PC-9 (cell line): ENCODE measurements around the gene RAF1. TPM values are rescaled to one million over a fixed set of nuclear protein-coding genes. Genes with fewer than 3 reads are reported as not detected.
A peak's percentile ranks its signal among the peaks of the same experiment; 100 is the strongest.

Experiments used
- BruUV-seq: library from RNA; stranded (reverse); fragments of 400-500 nt; replicated peaks from 2 replicates; lab custom pipeline; 2021; lab: Mats Ljungman, UMichigan
- CTCF ChIA-PET: fragments of 300-600 bp; sonication (Branson Sonifier 250); formaldehyde crosslinking; loops from one replicate; lab custom pipeline; 2022; ENCODE audit warnings: antibody characterized with exemption; lab: Charles Lee
- POLR2A ChIA-PET: fragments of 300-600 bp; sonication (Branson Sonifier 250); formaldehyde crosslinking; loops from one replicate; lab custom pipeline; 2022; ENCODE audit warnings: antibody characterized with exemption; ENCODE audit not compliant: unreplicated experiment; lab: Charles Lee
- DNase-seq, 2 experiments: peaks; one replicate each; pipeline versions ENCODE4 v3.0.0 to v3.0.0-alpha.2; 2015 to 2022; ENCODE audit warnings: mixed read lengths in 1 of 2
- H2AFZ ChIP-seq: fragments of 200-600 bp; sonication (generic); 2 replicates; pipeline ENCODE4 v1.8.1; 2017; ENCODE audit warnings: antibody characterized with exemption
- H3F3A ChIP-seq: fragments of 200-600 bp; sonication (generic); 2 replicates; pipeline ENCODE4 v1.8.1; 2017; ENCODE audit warnings: antibody characterized with exemption, mild to moderate bottlenecking, low read depth; ENCODE audit not compliant: insufficient read depth
- H3K27ac ChIP-seq: fragments of 200-600 bp; sonication (generic); 2 replicates; pipeline ENCODE4 v1.6.1; 2016; ENCODE audit warnings: mixed run types
- H3K27me3 ChIP-seq: fragments of 200-600 bp; sonication (generic); 2 replicates; pipeline ENCODE4 v1.6.1; 2016; ENCODE audit warnings: low read depth, mixed run types; ENCODE audit not compliant: insufficient read depth
- H3K36me3 ChIP-seq: fragments of 200-600 bp; sonication (generic); 2 replicates; pipeline ENCODE4 v1.6.1; 2016; ENCODE audit warnings: low read depth, mixed run types
- H3K4me1 ChIP-seq: fragments of 200-600 bp; sonication (generic); replicated peaks from 2 replicates; pipeline ENCODE4 v1.6.1; 2016; ENCODE audit warnings: mixed run types; ENCODE audit not compliant: insufficient read depth
- H3K4me2 ChIP-seq: fragments of 200-600 bp; sonication (generic); 2 replicates; pipeline ENCODE4 v1.6.1; 2017; ENCODE audit warnings: mixed run types
- H3K4me3 ChIP-seq: fragments of 200-600 bp; sonication (generic); 2 replicates; pipeline ENCODE4 v1.6.1; 2016; ENCODE audit warnings: mixed run types
- H3K79me2 ChIP-seq: fragments of 200-600 bp; sonication (generic); 2 replicates; pipeline ENCODE4 v1.6.1; 2017; ENCODE audit warnings: low read depth, mixed run types
- H3K9me2 ChIP-seq: fragments of 200-600 bp; sonication (generic); 2 replicates; pipeline ENCODE4 v1.8.1; 2017; ENCODE audit warnings: mild to moderate bottlenecking; ENCODE audit not compliant: insufficient read depth
- H3K9me3 ChIP-seq: fragments of 200-600 bp; sonication (generic); 2 replicates; pipeline ENCODE4 v1.8.1; 2016; ENCODE audit warnings: low read depth; ENCODE audit not compliant: insufficient read depth
- H4K20me1 ChIP-seq: fragments of 200-600 bp; sonication (generic); 2 replicates; pipeline ENCODE4 v1.8.1; 2017; ENCODE audit not compliant: insufficient read depth
- CTCF ChIP-seq: fragments of 200-600 bp; sonication (generic); conservative IDR thresholded peaks from 2 replicates; pipeline ENCODE4 v1.6.1; 2017; ENCODE audit warnings: mixed run types, antibody characterized with exemption, mild to moderate bottlenecking, moderate library complexity
- EZH2 ChIP-seq: fragments of 200-600 bp; sonication (generic); IDR thresholded peaks from 2 replicates; pipeline ENCODE4 v1.8.0; 2017; ENCODE audit warnings: antibody characterized with exemption, low read depth
- intact Hi-C: fragments of 100-400 bp; cut with micrococcal nuclease; formaldehyde crosslinking; loops from one replicate; pipeline ENCODE4 v1.10.0; 2022; ENCODE audit not compliant: unreplicated experiment
- total RNA-seq: library from RNA; stranded (reverse); gene quantifications from 2 replicates; pipeline ENCODE4 v1.2.3, GENCODE V29; 2021

RAF1 gene
- total RNA-seq, 1 experiment from 2014 or later, result 72.4 TPM

DNA sequence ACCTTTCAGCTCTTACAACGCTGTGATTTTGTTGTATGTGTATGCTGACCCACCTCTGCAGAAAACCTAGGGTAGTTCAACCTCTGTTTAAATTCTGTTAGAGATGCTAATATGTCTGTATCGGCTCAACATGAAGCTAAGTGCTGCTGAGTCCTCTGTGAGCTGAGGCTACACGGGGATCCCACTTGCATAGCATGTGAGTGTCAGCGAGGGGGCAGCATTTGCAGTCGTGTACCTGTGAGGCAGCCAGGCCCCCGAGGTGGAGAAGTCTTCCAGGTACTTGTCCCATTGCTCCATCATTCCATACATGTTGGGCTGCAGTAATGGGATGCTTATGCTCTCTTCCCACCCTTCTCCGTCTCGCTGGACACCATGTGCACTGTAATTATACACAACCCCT lies 122.3 kb downstream of the RAF1 start:
- peaks cover 41% of the 10 kb centered on the region for H3F3A ChIP-seq
- no peak overlapping the region for H3K27ac ChIP-seq
- CTCF ChIA-PET, result no interaction called here
- H3K9me3 ChIP-seq, result no peaks in the 10 kb centered on the region
- no peak overlapping the region for H2AFZ ChIP-seq
- intact Hi-C loops, result no loop called here
- no peaks in the 10 kb centered on the region for H3K27me3 ChIP-seq
- TF ChIP-seq EZH2 (no peak), CTCF (no peak)
- H3K4me2 ChIP-seq, result no peak overlapping the region
- H3K36me3 ChIP-seq, result no peaks in the 10 kb centered on the region
- POLR2A ChIA-PET, result no interaction called here
- H3K4me1 ChIP-seq, result peaks cover 22% of the 10 kb centered on the region
- H3K9me2 ChIP-seq, result no peaks in the 10 kb centered on the region
- no TSS peak for BruUV-seq
- H4K20me1 ChIP-seq, result no peaks in the 10 kb centered on the region
- no peaks in the 10 kb centered on the region for H3K79me2 ChIP-seq
- DNase-seq, result no peak
- no peak overlapping the region for H3K4me3 ChIP-seq

DNA sequence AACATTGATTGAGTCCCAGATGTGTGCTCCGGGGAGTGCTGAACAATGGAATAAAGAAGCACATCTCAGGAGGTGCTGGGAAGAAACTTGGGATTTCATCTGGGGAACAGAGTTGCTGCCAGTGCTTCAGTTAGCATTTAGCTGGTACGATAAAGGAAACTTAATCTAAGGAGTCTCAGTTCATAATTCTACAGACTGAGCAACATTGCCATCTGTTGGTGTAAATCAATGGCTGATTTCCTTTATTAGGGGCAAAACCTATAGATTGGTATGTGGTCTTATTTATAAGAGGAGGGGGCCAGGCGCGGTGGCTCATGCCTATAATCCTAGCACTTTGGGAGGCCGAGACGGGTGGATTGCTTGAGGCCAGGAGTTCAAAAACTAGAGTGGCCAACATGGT lies 127.5 kb downstream of the RAF1 start:
- Histone ChIP-seq H3K27me3 (no peaks in the 10 kb centered on the region), H3F3A (peaks cover 29% of the 10 kb centered on the region), H3K9me2 (no peaks in the 10 kb centered on the region), H2AFZ (no peak overlapping the region), H3K79me2 (no peaks in the 10 kb centered on the region), H3K9me3 (no peaks in the 10 kb centered on the region), H4K20me1 (no peaks in the 10 kb centered on the region), H3K4me1 (peaks cover 17% of the 10 kb centered on the region), H3K36me3 (peaks cover 15% of the 10 kb centered on the region), H3K4me2 (no peak overlapping the region), H3K27ac (no peak overlapping the region), H3K4me3 (no peak overlapping the region)
- ChIA-PET POLR2A (no interaction called here), CTCF (interaction anchor here (0.7 kb wide), 1 partner anchor 9 kb away, joined by 3 read pairs; no protein-coding TSS in a partner anchor)
- DNase-seq, result no peak
- TF ChIP-seq CTCF (0 out of 2 replicates have a peak, but pooled peaks have one; percentile 24), EZH2 (no peak)
- intact Hi-C loops, result no loop called here
- BruUV-seq, result no TSS peak

Other genes starting within 250 kb of the RAF1 start
- 22.1 and 26.8 TPM in 2 replicates for gene TSEN2, start 179.6 kb downstream of the RAF1 start, total RNA-seq
- gene MKRN2OS, start 118.6 kb downstream of the RAF1 start, total RNA-seq, result 6.2 and 6.3 TPM in 2 replicates
- gene MKRN2, start 107.0 kb downstream of the RAF1 start, total RNA-seq, result 25.0 and 30.9 TPM in 2 replicates
- 30.5 and 33.9 TPM in 2 replicates for gene TMEM40, start 95.1 kb upstream of the RAF1 start, total RNA-seq
- 0.30 and 0.37 TPM in 2 replicates for gene CAND2, start 132.6 kb upstream of the RAF1 start, total RNA-seq
- 1,195 and 1,662 TPM in 2 replicates for gene RPL32, start 177.4 kb upstream of the RAF1 start, total RNA-seq